ENCODE data around the gene CR1L.

DNA sequence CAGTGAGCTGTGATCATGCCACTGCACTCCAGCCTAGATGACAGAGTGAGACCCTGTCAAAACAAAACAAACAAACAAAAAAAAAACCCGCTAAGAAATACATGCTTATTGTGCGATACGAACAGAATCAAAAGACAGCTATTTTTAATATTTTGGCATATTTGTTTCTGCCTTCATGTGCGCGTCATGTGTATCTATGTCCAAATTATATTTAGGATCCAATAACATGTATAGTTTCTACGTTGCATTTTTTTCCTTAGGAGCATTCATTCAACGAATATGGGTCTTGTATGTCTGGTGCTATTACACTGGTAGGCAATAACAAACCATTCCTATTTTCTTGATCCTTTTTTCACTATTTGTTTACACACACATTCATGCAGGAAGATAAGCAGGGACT is 108.7 kb downstream of the CR1L start:
- TF ChIP-seq POLR2A (IDR thresholded peaks at IDR 0.05; ENCODE audit: low read depth, low read length): no peak
- no peak for TF ChIP-seq SPI1 (IDR thresholded peaks at IDR 0.05; ENCODE audit: low read depth, low read length)
- TF ChIP-seq POLR2AphosphoS5 (IDR thresholded peaks at IDR 0.05; ENCODE audit: low read depth, low read length): no peak
- TF ChIP-seq PAX5 (IDR thresholded peaks at IDR 0.05; ENCODE audit: insufficient read depth, low read length, severe bottlenecking): no peak

Measured in GM12891 (cell line).